Measurements from ENCODE around the gene ZIC4.

Gene ZIC4

GRCh38 chr3:147371771-147372340, 34.5 kb downstream of the ZIC4 start:
- DNase-seq, result no peak

GRCh38 chr3:147371140-147371539, 35.2 kb downstream of the ZIC4 start:
- DNase-seq, result no peak

- no peak for DNase-seq
Observed at GRCh38 chr3:147370349-147370748, 36.0 kb downstream of the ZIC4 start.

GRCh38 chr3:147369661-147370123, 36.7 kb downstream of the ZIC4 start:
- DNase-seq, result no peak

- no peak for DNase-seq
Observed at GRCh38 chr3:147369231-147369630, 37.1 kb downstream of the ZIC4 start.

GRCh38 chr3:147368561-147369221, 37.7 kb downstream of the ZIC4 start:
- no peak for DNase-seq

GRCh38 chr3:147368151-147368550, 38.2 kb downstream of the ZIC4 start:
- no peak for DNase-seq

GRCh38 chr3:147367676-147368075, 38.7 kb downstream of the ZIC4 start:
- DNase-seq, result no peak

- no peak for DNase-seq
Observed at GRCh38 chr3:147365196-147366115, 40.9 kb downstream of the ZIC4 start.

GRCh38 chr3:147364771-147365170, 41.6 kb downstream of the ZIC4 start:
- DNase-seq, result no peak

GRCh38 chr3:147361454-147362420, 44.6 kb downstream of the ZIC4 start:
- DNase-seq, result peak in 6 of 51 donors; percentile 4 to 33 (median 12)

GRCh38 chr3:147360646-147361453, 45.5 kb downstream of the ZIC4 start:
- no peak for DNase-seq

GRCh38 chr3:147360051-147360439, 46.3 kb downstream of the ZIC4 start:
- DNase-seq, result no peak

GRCh38 chr3:147359177-147360050, 46.9 kb downstream of the ZIC4 start:
- no peak for DNase-seq

GRCh38 chr3:147358144-147358992, 48.0 kb downstream of the ZIC4 start:
- no peak for DNase-seq

- DNase-seq, result no peak
Observed at GRCh38 chr3:147356909-147357900, 49.1 kb downstream of the ZIC4 start.
